GM12878 (cell line): Measurements from ENCODE around the gene MYO3A. TPM values are rescaled to one million over a fixed set of nuclear protein-coding genes. Genes with fewer than 3 reads are reported as not detected.

Experiments used
- ATF3 ChIP-seq: IDR thresholded peaks from 2 replicates; pipeline ENCODE4 v1.6.1; 2011; ENCODE audit warnings: low read depth, mild to moderate bottlenecking, low read length, moderate library complexity, borderline replicate concordance; ENCODE audit errors: extremely low read depth
- CHD4 ChIP-seq: fragments of 200-600 bp; sonication (generic); IDR thresholded peaks from 2 replicates; pipeline ENCODE4 v1.6.1; 2016; ENCODE audit warnings: mild to moderate bottlenecking
- IKZF2 ChIP-seq, 2 experiments: fragments of 450-650 bp; IDR thresholded peaks; 2 replicates each; pipeline ENCODE4 v1.6.1; 2017; ENCODE audit warnings: mild to moderate bottlenecking in 2 of 2, moderate library complexity in 2 of 2
- IRF5 ChIP-seq: fragments of 450-650 bp; IDR thresholded peaks from 2 replicates; pipeline ENCODE4 v1.6.1; 2017; ENCODE audit warnings: borderline replicate concordance
- MYC ChIP-seq: IDR thresholded peaks from 2 replicates; pipeline ENCODE4 v1.6.1; 2011; ENCODE audit warnings: mild to moderate bottlenecking, low read length, moderate library complexity, inconsistent platforms; ENCODE audit not compliant: insufficient read depth, insufficient replicate concordance, insufficient read length, severe bottlenecking
- RAD21 ChIP-seq: IDR thresholded peaks from 2 replicates; pipeline ENCODE4 v1.6.1; 2011; ENCODE audit warnings: mild to moderate bottlenecking, low read depth, low read length, moderate library complexity; ENCODE audit not compliant: insufficient read depth
- RELB ChIP-seq: fragments of 450-650 bp; IDR thresholded peaks from 2 replicates; pipeline ENCODE4 v1.6.1; 2017; ENCODE audit warnings: low read depth, mild to moderate bottlenecking, moderate library complexity
- STAT1 ChIP-seq: fragments of 450-650 bp; conservative IDR thresholded peaks from 2 replicates; pipeline ENCODE4 v1.6.1; 2014; ENCODE audit warnings: antibody characterized with exemption, mild to moderate bottlenecking
- SUZ12 ChIP-seq: fragments of 200-600 bp; sonication (generic); IDR thresholded peaks from one replicate; pipeline ENCODE4 v1.6.1; 2018; ENCODE audit warnings: antibody characterized with exemption, mild to moderate bottlenecking; ENCODE audit not compliant: unreplicated experiment
- TARDBP ChIP-seq: IDR thresholded peaks from 2 replicates; pipeline ENCODE4 v1.6.1; 2016; ENCODE audit warnings: borderline replicate concordance
- polyA plus RNA-seq, 11 experiments: library from polyadenylated mRNA; depleted of rRNA in 4 of 11; unstranded in 6 of 11; stranded (reverse) in 5 of 11; fragments of >200 nt; fragmentation: Nextera tagmentation in 4 of 11; fragmentation: Illumina TruSeq in 1 of 11; extraction: Ambion mirVana in 4 of 11; extraction: Trizol in 1 of 11; gene quantifications; 1 replicate in 1 of 11; 2 replicates in 10 of 11; pipeline versions ENCODE4 v1.2.1 to v1.2.3, GENCODE V29; 2011 to 2016; ENCODE audit warnings: inconsistent platforms in 2 of 11, missing spikeins in 2 of 11, low read depth in 1 of 11
- total RNA-seq, 4 experiments: library from RNA; depleted of rRNA in 3 of 4; stranded (reverse); fragments of >200 nt in 3 of 4; fragmentation: Illumina TruSeq in 1 of 4; extraction: Trizol in 1 of 4; gene quantifications; 2 replicates each; pipeline versions ENCODE4 v1.2.1 to v1.2.3, GENCODE V29; 2013 to 2021
- TF ChIP-seq, protein P1 (sequence below): fragments of 450-650 bp; IDR thresholded peaks from 2 replicates; pipeline ENCODE4 v1.6.1; 2017; ENCODE audit warnings: mild to moderate bottlenecking, moderate library complexity
- TF ChIP-seq, protein P2 (sequence below): fragments of 450-650 bp; IDR thresholded peaks from 2 replicates; pipeline ENCODE4 v1.6.1; 2017; ENCODE audit warnings: mild to moderate bottlenecking, moderate library complexity

MYO3A gene
- total and polyA plus RNA-seq, 10 of the 15 experiments (the other 5 are each of a cell fraction or from before 2014, with no cell fraction given), result not detected

GRCh38 chr10:26211781-26212444 is 277.9 kb downstream of the MYO3A start (continued):
- TF ChIP-seq, protein P1, sequence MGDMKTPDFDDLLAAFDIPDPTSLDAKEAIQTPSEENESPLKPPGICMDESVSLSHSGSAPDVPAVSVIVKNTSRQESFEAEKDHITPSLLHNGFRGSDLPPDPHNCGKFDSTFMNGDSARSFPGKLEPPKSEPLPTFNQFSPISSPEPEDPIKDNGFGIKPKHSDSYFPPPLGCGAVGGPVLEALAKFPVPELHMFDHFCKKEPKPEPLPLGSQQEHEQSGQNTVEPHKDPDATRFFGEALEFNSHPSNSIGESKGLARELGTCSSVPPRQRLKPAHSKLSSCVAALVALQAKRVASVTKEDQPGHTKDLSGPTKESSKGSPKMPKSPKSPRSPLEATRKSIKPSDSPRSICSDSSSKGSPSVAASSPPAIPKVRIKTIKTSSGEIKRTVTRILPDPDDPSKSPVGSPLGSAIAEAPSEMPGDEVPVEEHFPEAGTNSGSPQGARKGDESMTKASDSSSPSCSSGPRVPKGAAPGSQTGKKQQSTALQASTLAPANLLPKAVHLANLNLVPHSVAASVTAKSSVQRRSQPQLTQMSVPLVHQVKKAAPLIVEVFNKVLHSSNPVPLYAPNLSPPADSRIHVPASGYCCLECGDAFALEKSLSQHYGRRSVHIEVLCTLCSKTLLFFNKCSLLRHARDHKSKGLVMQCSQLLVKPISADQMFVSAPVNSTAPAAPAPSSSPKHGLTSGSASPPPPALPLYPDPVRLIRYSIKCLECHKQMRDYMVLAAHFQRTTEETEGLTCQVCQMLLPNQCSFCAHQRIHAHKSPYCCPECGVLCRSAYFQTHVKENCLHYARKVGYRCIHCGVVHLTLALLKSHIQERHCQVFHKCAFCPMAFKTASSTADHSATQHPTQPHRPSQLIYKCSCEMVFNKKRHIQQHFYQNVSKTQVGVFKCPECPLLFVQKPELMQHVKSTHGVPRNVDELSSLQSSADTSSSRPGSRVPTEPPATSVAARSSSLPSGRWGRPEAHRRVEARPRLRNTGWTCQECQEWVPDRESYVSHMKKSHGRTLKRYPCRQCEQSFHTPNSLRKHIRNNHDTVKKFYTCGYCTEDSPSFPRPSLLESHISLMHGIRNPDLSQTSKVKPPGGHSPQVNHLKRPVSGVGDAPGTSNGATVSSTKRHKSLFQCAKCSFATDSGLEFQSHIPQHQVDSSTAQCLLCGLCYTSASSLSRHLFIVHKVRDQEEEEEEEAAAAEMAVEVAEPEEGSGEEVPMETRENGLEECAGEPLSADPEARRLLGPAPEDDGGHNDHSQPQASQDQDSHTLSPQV, result no peak
- no peak for TF ChIP-seq IKZF2 (IDR thresholded peaks at IDR 0.05)
- no peak for TF ChIP-seq TARDBP
- TF ChIP-seq, protein P2, sequence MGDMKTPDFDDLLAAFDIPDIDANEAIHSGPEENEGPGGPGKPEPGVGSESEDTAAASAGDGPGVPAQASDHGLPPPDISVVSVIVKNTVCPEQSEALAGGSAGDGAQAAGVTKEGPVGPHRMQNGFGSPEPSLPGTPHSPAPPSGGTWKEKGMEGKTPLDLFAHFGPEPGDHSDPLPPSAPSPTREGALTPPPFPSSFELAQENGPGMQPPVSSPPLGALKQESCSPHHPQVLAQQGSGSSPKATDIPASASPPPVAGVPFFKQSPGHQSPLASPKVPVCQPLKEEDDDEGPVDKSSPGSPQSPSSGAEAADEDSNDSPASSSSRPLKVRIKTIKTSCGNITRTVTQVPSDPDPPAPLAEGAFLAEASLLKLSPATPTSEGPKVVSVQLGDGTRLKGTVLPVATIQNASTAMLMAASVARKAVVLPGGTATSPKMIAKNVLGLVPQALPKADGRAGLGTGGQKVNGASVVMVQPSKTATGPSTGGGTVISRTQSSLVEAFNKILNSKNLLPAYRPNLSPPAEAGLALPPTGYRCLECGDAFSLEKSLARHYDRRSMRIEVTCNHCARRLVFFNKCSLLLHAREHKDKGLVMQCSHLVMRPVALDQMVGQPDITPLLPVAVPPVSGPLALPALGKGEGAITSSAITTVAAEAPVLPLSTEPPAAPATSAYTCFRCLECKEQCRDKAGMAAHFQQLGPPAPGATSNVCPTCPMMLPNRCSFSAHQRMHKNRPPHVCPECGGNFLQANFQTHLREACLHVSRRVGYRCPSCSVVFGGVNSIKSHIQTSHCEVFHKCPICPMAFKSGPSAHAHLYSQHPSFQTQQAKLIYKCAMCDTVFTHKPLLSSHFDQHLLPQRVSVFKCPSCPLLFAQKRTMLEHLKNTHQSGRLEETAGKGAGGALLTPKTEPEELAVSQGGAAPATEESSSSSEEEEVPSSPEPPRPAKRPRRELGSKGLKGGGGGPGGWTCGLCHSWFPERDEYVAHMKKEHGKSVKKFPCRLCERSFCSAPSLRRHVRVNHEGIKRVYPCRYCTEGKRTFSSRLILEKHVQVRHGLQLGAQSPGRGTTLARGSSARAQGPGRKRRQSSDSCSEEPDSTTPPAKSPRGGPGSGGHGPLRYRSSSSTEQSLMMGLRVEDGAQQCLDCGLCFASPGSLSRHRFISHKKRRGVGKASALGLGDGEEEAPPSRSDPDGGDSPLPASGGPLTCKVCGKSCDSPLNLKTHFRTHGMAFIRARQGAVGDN, result no peak
- no peak for TF ChIP-seq ATF3
- TF ChIP-seq CHD4, result no peak
- no peak for TF ChIP-seq SUZ12
- TF ChIP-seq MYC, result no peak
- no peak for TF ChIP-seq RAD21
- no peak for TF ChIP-seq STAT1
- TF ChIP-seq IRF5, result no peak
- TF ChIP-seq RELB, result no peak
- TF ChIP-seq, all 136 proteins: peak for 0
